CD4-positive, alpha-beta T cell treated with Interleukin-10 for 1 hour (primary cell): ENCODE results near the gene PIMREG.
A peak's percentile ranks its signal among the peaks of the same experiment; 100 is the strongest.

Experiments used
- DNase-seq: peaks from one replicate; pipeline ENCODE4 v3.0.0-alpha.2; 2020

The PIMREG gene

GRCh38 chr17:6443692-6444570, at the start of gene PIMREG:
TSS of gene PIMREG (plus strand) at chr17:6444455. CDS start at chr17:6445111, 656 bp downstream.
- peak; percentile 90 for DNase-seq

DNA sequence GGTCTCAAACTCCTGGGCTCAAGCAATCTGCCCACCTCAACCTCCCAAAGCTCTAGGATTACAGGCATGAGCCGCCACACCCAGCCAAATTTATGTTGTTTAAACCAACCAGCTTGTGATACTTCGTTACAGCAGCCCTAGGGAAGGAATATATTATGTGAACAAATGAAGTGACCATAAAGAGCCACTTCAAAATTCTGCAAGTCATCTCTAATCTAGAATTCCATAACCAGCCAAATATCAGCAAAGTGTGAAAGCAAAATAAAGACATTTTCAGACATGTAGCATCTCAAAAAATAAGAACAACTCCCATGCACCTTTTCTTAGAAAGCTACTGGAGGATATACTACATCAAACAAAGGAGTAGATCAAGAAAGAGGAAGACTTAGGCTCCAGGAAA, 45.3 kb upstream of the PIMREG start:
- DNase-seq, result no peak

DNA sequence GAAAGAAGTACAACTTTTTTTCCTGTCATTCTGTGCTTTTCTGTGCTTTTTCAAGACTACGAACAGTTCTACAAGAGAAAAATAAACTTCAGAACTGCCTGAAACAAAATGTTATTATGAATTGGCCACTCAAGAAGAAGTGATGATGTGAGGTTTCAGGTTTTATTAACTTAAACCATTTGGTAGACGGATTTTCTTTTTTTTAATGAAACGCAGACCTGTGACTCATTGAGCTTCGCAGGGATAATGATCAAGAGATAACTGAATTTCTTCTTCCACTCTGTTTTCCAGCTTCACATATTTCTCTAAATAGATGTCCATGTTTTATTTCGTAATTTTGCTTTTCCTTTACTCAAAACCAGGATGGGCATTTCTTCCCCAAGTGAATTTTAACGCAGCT, 42.0 kb upstream of the PIMREG start:
- no peak for DNase-seq

DNA sequence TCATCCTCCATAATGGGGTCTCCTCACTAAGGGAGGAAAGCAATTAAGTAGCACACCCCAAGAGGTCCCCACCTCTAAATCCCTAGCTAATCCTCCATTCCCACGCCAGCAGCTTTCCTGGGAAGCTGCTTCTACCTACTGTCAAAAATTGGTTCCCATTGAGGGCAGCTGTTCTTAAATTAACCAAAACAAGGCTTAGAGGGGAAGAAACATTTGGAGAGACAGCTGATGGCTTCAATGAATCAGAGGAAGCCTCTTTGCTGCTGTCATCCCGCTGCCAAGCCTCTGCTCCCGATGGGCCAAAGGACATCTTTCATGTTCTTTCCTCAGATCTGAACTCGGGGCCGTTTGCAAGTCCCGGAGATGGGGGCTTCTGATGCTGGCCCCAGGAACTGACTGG, 36.0 kb upstream of the PIMREG start:
- no peak for DNase-seq

DNA sequence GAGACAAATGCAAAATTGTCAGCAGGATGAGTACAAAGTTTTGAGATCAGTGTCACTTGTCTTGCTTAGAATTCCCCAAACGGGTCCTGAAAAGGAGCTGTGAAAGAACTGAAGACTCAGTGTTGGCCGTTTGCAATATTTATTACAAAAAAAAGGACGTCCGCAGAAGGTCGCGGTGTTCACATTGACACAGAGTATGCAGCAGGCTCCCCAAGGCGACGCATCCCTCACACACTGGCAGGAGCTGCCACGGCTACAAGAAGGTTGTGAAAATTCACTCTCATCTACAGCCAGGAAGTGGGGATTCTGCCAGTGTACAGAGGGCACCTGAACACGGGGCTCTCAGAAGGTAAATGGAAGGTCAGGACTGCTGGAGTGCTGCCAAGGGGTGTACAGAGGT, 35.5 kb upstream of the PIMREG start:
- DNase-seq, result no peak

GRCh38 chr17:6413065-6413464, 31.2 kb upstream of the PIMREG start:
- no peak for DNase-seq

- no peak for DNase-seq
These were observed 28.6 kb upstream of the PIMREG start for GRCh38 chr17:6415616-6416015.

- no peak for DNase-seq
These were observed 24.0 kb upstream of the PIMREG start for GRCh38 chr17:6420173-6420641.

DNA sequence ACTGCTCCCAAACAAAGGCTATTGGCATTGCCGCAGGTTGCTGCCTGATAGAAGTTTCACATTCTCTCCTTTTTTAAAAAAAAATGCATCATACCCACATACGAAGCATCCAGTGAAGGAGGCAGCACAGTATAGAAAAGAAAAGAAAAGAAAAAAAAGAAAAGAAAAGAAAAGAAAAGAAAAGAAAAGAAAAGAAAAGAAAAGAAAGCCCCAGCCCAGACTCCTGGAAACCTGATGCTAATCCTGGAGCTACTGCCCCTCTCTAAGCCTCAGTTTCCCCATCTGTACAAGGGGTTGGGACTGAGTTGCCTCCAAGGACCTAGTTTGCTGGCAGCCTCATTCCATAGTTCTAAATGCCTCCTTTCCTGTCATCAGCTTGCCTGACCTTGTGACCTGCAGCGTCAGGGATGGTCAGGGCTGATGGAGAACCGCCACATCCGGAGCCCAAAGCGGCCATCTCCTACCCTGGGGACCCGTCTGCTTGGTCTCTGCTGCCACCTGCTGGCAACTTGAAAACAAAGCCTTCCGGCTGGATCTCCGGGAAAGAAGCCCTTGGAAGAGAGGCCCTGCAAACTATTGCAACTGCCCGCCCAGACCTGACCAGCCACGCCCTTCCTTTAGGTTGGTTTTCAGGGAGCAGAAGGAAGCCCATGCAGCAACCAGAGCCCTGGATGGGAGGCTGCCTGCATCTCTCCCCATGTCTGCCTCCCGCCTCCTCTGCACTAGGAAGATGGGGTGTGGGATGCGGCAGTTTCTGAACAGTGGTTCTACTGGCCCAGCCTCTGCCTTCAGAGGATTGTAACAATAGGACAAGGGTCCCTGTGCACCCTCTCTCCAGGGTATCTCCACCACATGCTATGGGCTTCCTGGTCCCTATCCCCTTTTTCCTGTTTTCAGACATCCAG, 22.3 kb upstream of the PIMREG start:
- DNase-seq, result peak; percentile 73

DNA sequence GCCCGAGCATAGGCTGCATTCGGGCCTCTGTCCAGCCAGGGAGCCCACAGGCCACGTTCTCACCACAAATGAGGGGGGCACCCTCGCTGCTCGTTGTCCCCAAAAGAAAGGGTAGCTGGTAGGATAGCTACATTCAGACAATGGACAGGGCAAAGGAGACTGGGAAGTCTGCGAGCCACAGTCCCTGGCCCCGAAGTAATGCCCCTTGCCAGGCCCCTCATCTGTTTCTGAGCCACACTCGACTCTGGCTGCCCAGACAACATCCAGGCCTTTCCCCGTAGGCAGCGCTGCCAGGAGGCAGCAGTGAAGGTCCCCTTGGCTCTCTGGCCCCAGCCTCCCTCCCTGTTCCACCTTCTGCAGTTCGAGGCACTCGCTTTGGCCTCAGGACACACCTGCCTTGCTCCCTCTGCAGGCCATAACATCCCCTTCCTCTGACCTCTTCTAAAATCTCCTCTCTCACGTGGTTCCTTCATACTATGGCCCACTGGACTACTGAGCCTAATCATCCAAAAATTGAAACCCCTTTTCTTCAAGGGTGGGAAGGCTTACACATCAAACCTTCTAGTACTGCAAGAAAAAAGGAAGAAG, 21.5 kb upstream of the PIMREG start:
- DNase-seq, result no peak

GRCh38 chr17:6423931-6424330, 20.3 kb upstream of the PIMREG start:
- DNase-seq, result no peak

GRCh38 chr17:6425407-6425806, 18.8 kb upstream of the PIMREG start:
- DNase-seq, result no peak

DNA sequence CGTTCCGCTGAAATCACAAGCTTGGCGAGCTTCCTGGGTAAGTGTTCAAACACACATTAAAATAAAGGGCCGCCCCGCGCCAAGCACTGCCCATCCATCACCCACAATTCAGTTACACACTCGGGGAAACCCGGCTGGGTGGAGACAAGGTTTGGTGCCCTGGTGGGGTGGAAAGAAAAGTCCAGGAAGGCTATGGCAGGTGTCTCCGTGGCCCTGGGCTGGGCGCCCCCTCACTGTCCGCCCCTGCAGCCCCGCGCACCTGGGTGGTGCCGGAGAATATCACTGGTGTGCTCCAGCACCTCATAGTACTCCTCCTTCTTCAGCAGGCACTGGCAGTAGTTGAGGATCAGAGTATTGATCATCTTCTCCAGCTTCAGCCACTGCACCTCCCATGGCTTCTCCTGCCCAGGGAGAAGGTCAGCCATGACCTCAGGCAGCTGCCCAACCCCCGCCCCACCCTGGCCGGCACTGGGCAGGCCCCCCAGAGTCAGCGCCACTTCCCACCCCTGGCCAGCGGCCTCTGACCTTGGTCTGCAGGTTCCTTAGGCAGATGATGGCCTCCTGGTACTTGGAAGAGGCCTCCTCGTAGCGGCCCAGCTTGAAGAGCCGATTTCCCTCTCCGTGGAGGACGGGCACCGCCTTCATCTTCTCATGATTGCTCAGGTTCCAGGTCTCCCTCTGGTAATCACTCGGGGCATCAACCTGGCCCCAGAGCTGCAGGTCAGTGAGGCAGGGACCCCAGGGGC, 17.7 kb upstream of the PIMREG start:
- DNase-seq, result no peak

DNA sequence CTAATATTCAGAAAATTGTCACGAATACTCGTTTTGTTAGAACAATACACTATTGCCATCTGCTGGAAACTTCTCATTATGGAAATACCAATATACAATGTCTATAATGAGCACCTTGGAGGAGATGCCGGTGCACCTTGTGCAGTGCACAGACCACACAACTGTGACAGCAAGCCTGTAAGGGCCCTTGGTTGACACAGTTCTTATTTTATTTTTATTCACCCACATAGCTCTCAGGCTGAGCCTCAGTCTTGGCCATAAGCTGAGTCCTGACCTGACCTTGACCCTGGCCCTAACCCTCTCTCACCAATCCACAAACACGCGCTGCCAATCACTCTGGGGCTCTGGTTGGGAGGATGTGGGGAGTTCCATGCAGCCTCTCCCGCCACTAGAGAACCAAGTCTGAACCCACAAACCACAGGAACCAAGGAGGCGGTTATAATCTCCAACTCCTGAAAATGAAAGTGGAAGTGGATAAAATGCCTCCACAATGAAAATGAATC, 16.9 kb upstream of the PIMREG start:
- DNase-seq, result peak; percentile 60

- DNase-seq, result no peak
These were observed 15.9 kb upstream of the PIMREG start for GRCh38 chr17:6428207-6428965.

GRCh38 chr17:6429266-6429665, 15.0 kb upstream of the PIMREG start:
- DNase-seq, result no peak

GRCh38 chr17:6430769-6431168, 13.5 kb upstream of the PIMREG start:
- DNase-seq, result no peak

GRCh38 chr17:6435051-6435450, 9.2 kb upstream of the PIMREG start, which contains the start of gene AIPL1:
TSS of gene AIPL1 (minus strand) at chr17:6435121. CDS start at chr17:6435104, 17 bp downstream.
- DNase-seq, result no peak

DNA sequence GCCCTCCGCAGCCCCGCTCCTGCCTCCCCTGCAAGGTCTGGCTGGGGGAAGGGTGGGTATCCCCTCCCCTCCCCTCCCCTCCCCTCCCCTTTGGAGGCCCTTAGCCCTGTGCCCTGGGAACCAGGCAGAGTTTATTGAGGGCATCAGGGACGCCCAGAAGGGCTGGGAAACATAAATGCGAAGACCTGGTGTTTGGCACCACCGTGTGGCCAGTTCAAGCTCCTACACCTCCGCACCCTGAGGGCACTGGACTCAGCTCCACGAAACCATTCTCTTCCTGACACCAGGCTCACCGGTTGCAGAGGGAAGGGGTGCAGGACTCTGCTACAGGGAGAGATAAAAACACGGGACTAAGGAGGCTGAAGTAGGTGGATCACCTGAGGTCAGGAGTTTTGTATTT, 8.3 kb upstream of the PIMREG start:
- DNase-seq, result peak; percentile 68

- DNase-seq, result no peak
These were observed 6.8 kb upstream of the PIMREG start for GRCh38 chr17:6437466-6437865.

- no peak for DNase-seq
These were observed 6.3 kb upstream of the PIMREG start for GRCh38 chr17:6437956-6438355.
